Astrocyte (in vitro differentiated cells and primary cell): Measurements from ENCODE around the gene NECAP2. TPM values are rescaled to one million over a fixed set of nuclear protein-coding genes. Genes with fewer than 3 reads are reported as not detected.

Source experiments
- DNase-seq: peaks from one replicate; pipeline ENCODE4 v3.0.0-alpha.2; 2010; ENCODE audit warnings: low read depth
- FAIRE-seq: peaks from 2 replicates; lab custom pipeline; 2011; peaks lifted over from hg19 to GRCh38; lab: Jason Lieb, UNC
- H2AFZ ChIP-seq: 2 replicates; pipeline ENCODE4 v1.6.0; 2012; ENCODE audit warnings: low read depth, low read length, inconsistent platforms
- H3K27ac ChIP-seq: 2 replicates; pipeline ENCODE4 v1.5.1; 2011; ENCODE audit warnings: low read depth, low read length, inconsistent platforms
- H3K27me3 ChIP-seq: 2 replicates; pipeline ENCODE4 v1.6.0; 2011; ENCODE audit warnings: low read length, inconsistent platforms; ENCODE audit not compliant: insufficient read depth
- H3K36me3 ChIP-seq: 2 replicates; pipeline ENCODE4 v1.5.1; 2011; ENCODE audit warnings: low read length, inconsistent platforms; ENCODE audit not compliant: insufficient read depth
- H3K4me1 ChIP-seq: 2 replicates; pipeline ENCODE4 v1.5.1; 2011; ENCODE audit warnings: low read length, inconsistent platforms; ENCODE audit not compliant: insufficient read depth
- H3K4me2 ChIP-seq: 2 replicates; pipeline ENCODE4 v1.6.0; 2012; ENCODE audit warnings: low read length, inconsistent platforms
- H3K4me3 ChIP-seq: 2 replicates; pipeline ENCODE4 v1.5.1; 2011; ENCODE audit warnings: low read depth, mild to moderate bottlenecking, low read length, inconsistent platforms; ENCODE audit not compliant: insufficient read depth
- H3K79me2 ChIP-seq: 2 replicates; pipeline ENCODE4 v1.6.0; 2012; ENCODE audit warnings: mild to moderate bottlenecking, low read length, inconsistent platforms; ENCODE audit not compliant: insufficient read depth
- H3K9ac ChIP-seq: 2 replicates; pipeline ENCODE4 v1.6.0; 2012; ENCODE audit warnings: mild to moderate bottlenecking, low read length, inconsistent platforms
- H3K9me3 ChIP-seq: 2 replicates; pipeline ENCODE4 v1.5.1; 2012; ENCODE audit warnings: low read depth, mild to moderate bottlenecking, low read length, inconsistent platforms; ENCODE audit not compliant: insufficient read depth
- H4K20me1 ChIP-seq: 2 replicates; pipeline ENCODE4 v1.6.0; 2012; ENCODE audit warnings: low read length, inconsistent platforms; ENCODE audit not compliant: insufficient read depth
- H3K27ac Mint-ChIP-seq: one replicate; pipeline ENCODE4 v1.8.0; 2021; ENCODE audit warnings: mild to moderate bottlenecking, mixed read lengths; ENCODE audit not compliant: unreplicated experiment
- H3K27me3 Mint-ChIP-seq: one replicate; pipeline ENCODE4 v1.8.0; 2021; ENCODE audit warnings: low read depth, mixed read lengths; ENCODE audit not compliant: unreplicated experiment
- H3K36me3 Mint-ChIP-seq: one replicate; pipeline ENCODE4 v1.8.0; 2021; ENCODE audit warnings: low read depth, mixed read lengths; ENCODE audit not compliant: unreplicated experiment
- H3K4me1 Mint-ChIP-seq: one replicate; pipeline ENCODE4 v1.8.0; 2021; ENCODE audit warnings: low read depth, mixed read lengths; ENCODE audit not compliant: unreplicated experiment
- H3K4me3 Mint-ChIP-seq: one replicate; pipeline ENCODE4 v1.8.0; 2021; ENCODE audit warnings: mild to moderate bottlenecking, moderate library complexity, mixed read lengths; ENCODE audit not compliant: unreplicated experiment
- H3K9me3 Mint-ChIP-seq: one replicate; pipeline ENCODE4 v1.8.0; 2021; ENCODE audit warnings: mild to moderate bottlenecking, mixed read lengths; ENCODE audit not compliant: unreplicated experiment
- CTCF ChIP-seq: IDR thresholded peaks from 2 replicates; pipeline ENCODE4 v1.5.1; 2011; ENCODE audit warnings: low read depth, mild to moderate bottlenecking, inconsistent platforms, low read length, moderate library complexity; ENCODE audit not compliant: insufficient read depth
- EZH2 ChIP-seq: IDR thresholded peaks from 2 replicates; pipeline ENCODE4 v1.6.1; 2012; ENCODE audit warnings: mild to moderate bottlenecking, low read length, inconsistent platforms; ENCODE audit not compliant: insufficient read depth
- total RNA-seq: library from RNA; stranded (reverse); gene quantifications from 2 replicates; pipeline ENCODE4 v1.2.1, GENCODE V29; 2021

Gene NECAP2
- total RNA-seq, 1 donor from 2014 or later = 80.9 TPM

GRCh38 chr1:16434501-16434900 is 6.0 kb upstream of the NECAP2 start:
- H3K79me2 ChIP-seq = no peaks in the 10 kb centered on the region
- DNase-seq = no peak
- FAIRE-seq = no peak
- peaks cover 5% of the 10 kb centered on the region for H3K27me3 ChIP-seq
- no peak overlapping the region for H3K27ac ChIP-seq
- H2AFZ ChIP-seq = no peak overlapping the region
- Mint-ChIP-seq H3K27me3 (peaks cover 13% of the 10 kb centered on the region), H3K36me3 (no peaks in the 10 kb centered on the region), H3K4me1 (no peaks in the 10 kb centered on the region), H3K4me3 (no peak overlapping the region), H3K9me3 (no peaks in the 10 kb centered on the region), H3K27ac (no peak overlapping the region)
- H3K9me3 ChIP-seq = no peaks in the 10 kb centered on the region
- no peaks in the 10 kb centered on the region for H3K36me3 ChIP-seq
- TF ChIP-seq EZH2 (no peak), CTCF (no peak)
- H3K4me2 ChIP-seq = no peak overlapping the region
- no peak overlapping the region for H3K9ac ChIP-seq
- H3K4me1 ChIP-seq = no peaks in the 10 kb centered on the region
- H3K4me3 ChIP-seq = no peak overlapping the region
- no peaks in the 10 kb centered on the region for H4K20me1 ChIP-seq

GRCh38 chr1:16436946-16437474 is 3.5 kb upstream of the NECAP2 start, which contains the start of gene SPATA21:
TSS of gene SPATA21 (minus strand) at chr1:16437424. CDS start at chr1:16431371, 6,053 bp downstream.
- Histone ChIP-seq H3K36me3 (no peaks in the 10 kb centered on the region), H3K4me3 (no peak within 1 kb of the TSS), H2AFZ (no peak within 1 kb of the TSS), H3K4me2 (no peak within 1 kb of the TSS), H3K27me3 (no peaks in the 10 kb centered on the region), H4K20me1 (peaks cover under 1% of the 10 kb centered on the region), H3K9ac (no peak within 1 kb of the TSS), H3K27ac (no peak within 1 kb of the TSS), H3K79me2 (peaks cover 15% of the 10 kb centered on the region), H3K9me3 (no peaks in the 10 kb centered on the region), H3K4me1 (no peaks in the 10 kb centered on the region)
- no peak for TF ChIP-seq CTCF
- no peak for TF ChIP-seq EZH2
- no peaks in the 10 kb centered on the region for H3K36me3 Mint-ChIP-seq
- H3K27me3 Mint-ChIP-seq = peaks cover 9% of the 10 kb centered on the region
- no peak within 1 kb of the TSS for H3K4me3 Mint-ChIP-seq
- DNase-seq (no peak), FAIRE-seq (no peak)
- H3K4me1 Mint-ChIP-seq = no peaks in the 10 kb centered on the region
- H3K9me3 Mint-ChIP-seq = no peaks in the 10 kb centered on the region
- H3K27ac Mint-ChIP-seq = no peak within 1 kb of the TSS

GRCh38 chr1:16438516-16438915 is 2.0 kb upstream of the NECAP2 start:
- H3K9me3 Mint-ChIP-seq = no peaks in the 10 kb centered on the region
- Histone ChIP-seq H3K27me3 (no peaks in the 10 kb centered on the region), H3K36me3 (peaks cover 3% of the 10 kb centered on the region), H4K20me1 (peaks cover 15% of the 10 kb centered on the region), H3K79me2 (peaks cover 30% of the 10 kb centered on the region), H3K9ac (no peak overlapping the region), H2AFZ (no peak overlapping the region), H3K4me3 (no peak overlapping the region), H3K9me3 (no peaks in the 10 kb centered on the region), H3K4me1 (no peaks in the 10 kb centered on the region), H3K4me2 (no peak overlapping the region), H3K27ac (no peak overlapping the region)
- no peak overlapping the region for H3K27ac Mint-ChIP-seq
- peaks cover 3% of the 10 kb centered on the region for H3K36me3 Mint-ChIP-seq
- H3K27me3 Mint-ChIP-seq = peaks cover 2% of the 10 kb centered on the region
- no peak for FAIRE-seq
- no peak for DNase-seq
- no peak for TF ChIP-seq EZH2
- no peak for TF ChIP-seq CTCF
- H3K4me1 Mint-ChIP-seq = peaks cover 4% of the 10 kb centered on the region
- H3K4me3 Mint-ChIP-seq = no peak overlapping the region
